Prostate gland (tissue), 2 donors: ENCODE results near the gene IL17RC. TPM values are rescaled to one million over a fixed set of nuclear protein-coding genes. Genes with fewer than 3 reads are reported as not detected.
"Not testable (repeated sequence)": the region's sequence is repeated elsewhere in the genome, so short reads cannot be mapped to it uniquely, and the experiment has no call there.

Experiments used
- DNase-seq: peaks from one replicate; pipeline ENCODE4 v3.0.0-alpha.2; 2019; ENCODE audit warnings: low spot score
- H3K27ac ChIP-seq, 2 donors: fragments of 200-600 bp; sonication (generic); 2 replicates each; pipeline ENCODE4 v1.5.1; 2017 to 2019
- H3K27me3 ChIP-seq: fragments of 200-600 bp; sonication (generic); replicated peaks from 2 replicates; pipeline ENCODE4 v1.5.1; 2019; ENCODE audit not compliant: insufficient read depth
- H3K36me3 ChIP-seq, 2 donors: fragments of 200-600 bp; sonication (generic); 1 replicate in 1 of 2; 2 replicates in 1 of 2; pipeline versions ENCODE4 v1.5.1 to v1.8.1; 2017 to 2019
- H3K4me1 ChIP-seq: fragments of 200-600 bp; sonication (generic); replicated peaks from 2 replicates; pipeline ENCODE4 v1.5.1; 2019
- H3K4me3 ChIP-seq, 2 donors: fragments of 200-600 bp; sonication (generic); 2 replicates each; pipeline ENCODE4 v1.5.1; 2017 to 2019
- H3K9me3 ChIP-seq: fragments of 200-600 bp; sonication (generic); 2 replicates; pipeline ENCODE4 v1.5.1; 2017
- POLR2A ChIP-seq: fragments of 450-650 bp; IDR thresholded peaks from one replicate; pipeline ENCODE4 v1.6.1; 2016; ENCODE audit warnings: antibody characterized with exemption, mild to moderate bottlenecking
- POLR2AphosphoS5 ChIP-seq: sonication (generic); formaldehyde crosslinking; IDR thresholded peaks from one replicate; pipeline ENCODE4 v1.6.1; 2017; ENCODE audit warnings: antibody characterized with exemption
- WGBS: methylation state at CpG from one replicate; pipeline ENCODE4 v1.1.5; 2018; 5-methylcytosine and 5-hydroxymethylcytosine counted together
- intact Hi-C: fragments of 100-400 bp; cut with DNase I; formaldehyde crosslinking; loops from one replicate; pipeline ENCODE4 v1.14.2; 2022
- total RNA-seq, 2 donors: library from RNA; depleted of rRNA; stranded (reverse); fragments of >200 nt; gene quantifications; one replicate each; pipeline ENCODE4 v1.1.0, GENCODE V29; 2016
- TF ChIP-seq, protein P1 (sequence below), 4 experiments: fragments of 200-600 bp in 2 of 4; fragments of 450-650 bp in 2 of 4; sonication (generic) in 2 of 4; IDR thresholded peaks; 1 replicate in 3 of 4; 2 replicates in 1 of 4; pipeline ENCODE4 v1.5.1; 2016 to 2019; ENCODE audit warnings: antibody characterized with exemption in 4 of 4, mild to moderate bottlenecking in 2 of 4, moderate library complexity in 2 of 4

Gene IL17RC
- total RNA-seq, 2 donors from 2014 or later = 80.7 to 152 TPM

DNA sequence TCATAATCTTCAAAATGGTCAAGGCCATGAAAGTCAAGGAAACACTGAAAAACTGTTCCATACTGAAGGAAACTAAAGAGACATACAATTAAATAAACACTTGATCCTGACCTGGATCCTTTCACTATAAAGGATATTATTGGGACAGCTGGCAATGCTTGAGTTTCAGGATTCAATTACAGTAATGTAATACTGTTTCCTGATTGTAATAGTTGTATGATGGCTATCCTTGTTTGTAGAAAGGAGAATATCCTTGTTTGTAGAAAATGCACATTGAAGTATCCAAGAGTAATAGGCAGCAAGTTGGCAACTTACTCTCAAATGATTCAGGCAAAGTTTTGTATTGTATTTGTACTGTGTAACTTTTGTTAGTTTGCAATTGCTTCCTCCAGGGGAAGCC lies 41.5 kb upstream of the IL17RC start:
- intact Hi-C loops = no loop called here
- TF ChIP-seq, protein P1, sequence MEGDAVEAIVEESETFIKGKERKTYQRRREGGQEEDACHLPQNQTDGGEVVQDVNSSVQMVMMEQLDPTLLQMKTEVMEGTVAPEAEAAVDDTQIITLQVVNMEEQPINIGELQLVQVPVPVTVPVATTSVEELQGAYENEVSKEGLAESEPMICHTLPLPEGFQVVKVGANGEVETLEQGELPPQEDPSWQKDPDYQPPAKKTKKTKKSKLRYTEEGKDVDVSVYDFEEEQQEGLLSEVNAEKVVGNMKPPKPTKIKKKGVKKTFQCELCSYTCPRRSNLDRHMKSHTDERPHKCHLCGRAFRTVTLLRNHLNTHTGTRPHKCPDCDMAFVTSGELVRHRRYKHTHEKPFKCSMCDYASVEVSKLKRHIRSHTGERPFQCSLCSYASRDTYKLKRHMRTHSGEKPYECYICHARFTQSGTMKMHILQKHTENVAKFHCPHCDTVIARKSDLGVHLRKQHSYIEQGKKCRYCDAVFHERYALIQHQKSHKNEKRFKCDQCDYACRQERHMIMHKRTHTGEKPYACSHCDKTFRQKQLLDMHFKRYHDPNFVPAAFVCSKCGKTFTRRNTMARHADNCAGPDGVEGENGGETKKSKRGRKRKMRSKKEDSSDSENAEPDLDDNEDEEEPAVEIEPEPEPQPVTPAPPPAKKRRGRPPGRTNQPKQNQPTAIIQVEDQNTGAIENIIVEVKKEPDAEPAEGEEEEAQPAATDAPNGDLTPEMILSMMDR (IDR thresholded peaks at IDR 0.05) = no peak
- TF ChIP-seq POLR2A (no peak), POLR2AphosphoS5 (no peak)
- no peak overlapping the region for H3K27ac ChIP-seq
- H3K36me3 ChIP-seq = no peaks in the 10 kb centered on the region
- DNase-seq = no peak
- H3K4me1 ChIP-seq = no peaks in the 10 kb centered on the region
- H3K9me3 ChIP-seq = no peaks in the 10 kb centered on the region
- no peaks in the 10 kb centered on the region for H3K27me3 ChIP-seq
- no peak overlapping the region for H3K4me3 ChIP-seq

DNA sequence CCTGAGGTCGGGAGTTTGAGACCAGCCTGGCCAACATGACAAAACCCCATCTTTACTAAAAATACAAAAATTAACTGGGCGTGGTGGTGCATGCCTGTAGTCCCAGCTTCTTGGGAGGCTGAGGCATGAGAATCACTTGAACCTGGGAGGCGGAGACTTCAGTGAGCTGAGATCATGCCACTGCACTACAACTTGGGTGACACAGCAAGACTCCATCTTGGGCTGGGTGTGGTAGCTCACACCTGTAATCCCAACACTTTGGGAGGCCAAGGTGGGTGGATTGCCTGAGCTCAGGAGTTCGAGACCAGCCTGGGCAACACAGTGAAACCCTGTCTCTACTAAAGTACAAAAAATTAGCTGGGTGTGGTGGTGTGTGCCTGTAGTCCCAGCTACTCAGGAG lies 40.6 kb upstream of the IL17RC start:
- intact Hi-C loops = not testable (repeated sequence)

DNA sequence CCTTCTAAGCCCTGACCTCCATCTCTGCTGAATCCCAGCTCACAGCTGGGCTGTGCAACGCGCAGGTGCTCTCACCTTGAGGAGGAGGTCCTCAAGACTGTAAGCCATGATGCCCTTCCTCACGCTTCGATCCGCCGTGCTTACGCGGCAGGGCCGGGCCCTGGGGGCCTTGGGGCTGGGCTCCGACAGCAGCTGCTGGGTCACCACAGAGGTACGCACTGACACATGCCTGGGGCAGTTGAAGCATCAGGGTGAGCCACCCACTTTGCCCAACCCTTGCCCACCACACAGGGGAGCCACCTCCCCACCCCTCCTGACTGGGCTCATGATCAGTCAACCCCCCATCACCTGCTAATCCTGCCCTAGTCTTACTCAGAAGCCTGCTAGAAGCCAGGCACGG lies 39.9 kb upstream of the IL17RC start:
- Histone ChIP-seq H3K36me3 (no peaks in the 10 kb centered on the region), H3K27me3 (no peaks in the 10 kb centered on the region), H3K4me3 (no peak overlapping the region), H3K9me3 (no peaks in the 10 kb centered on the region), H3K27ac (no peak overlapping the region), H3K4me1 (no peaks in the 10 kb centered on the region)
- intact Hi-C loops = no loop called here
- no peak for TF ChIP-seq POLR2AphosphoS5
- TF ChIP-seq POLR2A = no peak
- TF ChIP-seq, protein P1 (IDR thresholded peaks at IDR 0.05) = no peak
- WGBS = 90% methylated on average over 12 of the region's 12 CpGs
- DNase-seq = no peak

More for the DNA sequence above, 40.6 kb upstream of the IL17RC start:
- H3K27me3 ChIP-seq, H3K4me3 ChIP-seq, DNase-seq, H3K36me3 ChIP-seq, H3K9me3 ChIP-seq, H3K4me1 ChIP-seq, H3K27ac ChIP-seq: not testable (repeated sequence)
- 80% methylated on average over 4 of the region's 4 CpGs for WGBS

DNA sequence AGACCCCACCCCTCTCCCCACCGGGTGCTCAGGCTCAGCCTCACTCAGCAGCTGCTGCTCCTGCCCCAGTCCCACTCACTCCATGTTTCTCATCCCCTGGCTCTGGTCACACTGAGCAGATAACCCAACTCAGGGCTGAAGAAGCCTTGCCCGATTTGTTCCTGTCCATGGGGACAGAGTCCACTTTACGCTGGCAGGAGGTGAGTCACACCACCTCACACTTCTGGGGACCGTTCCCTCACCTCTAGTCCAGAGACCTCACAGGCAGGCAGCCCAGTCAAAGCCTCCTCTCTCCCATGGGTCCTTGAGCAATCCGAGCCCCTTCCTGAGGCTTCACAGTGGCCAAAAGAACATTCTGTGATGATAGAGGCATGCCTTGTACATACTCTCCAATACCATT lies 38.2 kb upstream of the IL17RC start:
- WGBS = 78% methylated on average over 5 of the region's 5 CpGs
- Histone ChIP-seq H3K27me3 (no peaks in the 10 kb centered on the region), H3K4me3 (no peak overlapping the region), H3K36me3 (no peaks in the 10 kb centered on the region), H3K9me3 (no peaks in the 10 kb centered on the region), H3K27ac (no peak overlapping the region), H3K4me1 (no peaks in the 10 kb centered on the region)
- DNase-seq = no peak
- TF ChIP-seq POLR2AphosphoS5 (no peak), POLR2A (no peak)
- TF ChIP-seq, protein P1 (IDR thresholded peaks at IDR 0.05) = no peak
- intact Hi-C loops = no loop called here

DNA sequence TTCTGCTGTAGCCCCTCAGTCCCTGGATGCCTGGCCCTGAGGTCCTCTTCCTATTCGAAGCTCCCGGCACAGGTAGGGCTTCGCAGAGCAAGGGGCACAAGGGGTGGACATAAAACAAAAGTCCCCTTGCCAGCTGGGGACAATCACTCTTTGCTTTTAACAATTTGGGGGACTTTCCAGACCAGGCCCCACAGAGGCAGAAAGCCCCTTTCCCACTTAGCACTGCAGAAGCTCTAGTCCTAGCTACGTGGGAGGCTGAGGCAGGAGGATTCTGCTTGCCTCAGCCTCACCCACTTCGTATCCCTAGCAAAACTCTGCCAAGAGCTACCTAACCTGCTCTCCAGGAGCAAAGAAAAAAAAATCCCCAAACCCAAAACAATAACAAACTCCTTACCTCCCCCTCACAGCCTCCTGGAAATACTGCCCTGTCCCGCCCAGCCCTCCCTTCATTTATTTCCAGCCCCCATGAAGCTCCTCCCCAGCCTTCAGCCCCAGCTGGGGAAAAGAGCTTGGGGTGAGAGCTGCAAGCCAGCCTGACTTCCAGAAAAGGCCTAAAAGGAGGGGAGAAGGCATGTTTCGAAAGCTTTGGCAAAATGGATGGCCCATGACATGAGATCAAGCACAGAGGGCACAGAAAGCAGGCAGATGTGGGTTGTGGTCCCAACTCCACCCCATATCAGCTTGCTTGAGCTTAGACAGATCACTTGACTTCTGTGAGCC lies 36.9 kb upstream of the IL17RC start, which contains the start of gene CIDEC:
TSS of gene CIDEC (minus strand) at position 424 of the 720 bp plus-strand sequence. CDS start 1,767 bp downstream, outside the sequence.
- DNase-seq = no peak
- WGBS = 77% methylated on average over 7 of the region's 7 CpGs
- intact Hi-C loops = no loop called here
- TF ChIP-seq POLR2AphosphoS5 (no peak), POLR2A (no peak)
- TF ChIP-seq, protein P1 (IDR thresholded peaks at IDR 0.05) = no peak
- H3K4me1 ChIP-seq = no peaks in the 10 kb centered on the region
- H3K36me3 ChIP-seq = no peaks in the 10 kb centered on the region
- H3K27ac ChIP-seq = no peak within 1 kb of the TSS
- H3K27me3 ChIP-seq = no peaks in the 10 kb centered on the region
- no peak within 1 kb of the TSS for H3K4me3 ChIP-seq
- no peaks in the 10 kb centered on the region for H3K9me3 ChIP-seq
